ENCODE data around the gene TMC1.

DNA sequence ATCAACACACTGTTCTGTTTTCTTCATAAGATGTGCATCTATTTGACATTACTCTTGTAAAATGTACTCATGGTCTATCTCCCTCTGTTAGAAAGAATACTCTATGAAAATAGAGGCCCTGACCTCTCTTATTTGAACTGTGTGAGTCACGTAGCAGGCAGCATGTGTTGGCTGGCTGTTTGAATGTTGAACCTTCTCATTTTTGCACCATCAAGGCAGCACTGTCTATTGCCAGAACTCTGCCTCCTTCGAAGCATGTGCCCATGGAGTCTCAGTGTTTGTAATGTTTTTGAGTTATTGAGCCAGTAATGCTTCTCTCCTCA, 287.0 kb downstream of the TMC1 start:
- TF ChIP-seq, protein P1, sequence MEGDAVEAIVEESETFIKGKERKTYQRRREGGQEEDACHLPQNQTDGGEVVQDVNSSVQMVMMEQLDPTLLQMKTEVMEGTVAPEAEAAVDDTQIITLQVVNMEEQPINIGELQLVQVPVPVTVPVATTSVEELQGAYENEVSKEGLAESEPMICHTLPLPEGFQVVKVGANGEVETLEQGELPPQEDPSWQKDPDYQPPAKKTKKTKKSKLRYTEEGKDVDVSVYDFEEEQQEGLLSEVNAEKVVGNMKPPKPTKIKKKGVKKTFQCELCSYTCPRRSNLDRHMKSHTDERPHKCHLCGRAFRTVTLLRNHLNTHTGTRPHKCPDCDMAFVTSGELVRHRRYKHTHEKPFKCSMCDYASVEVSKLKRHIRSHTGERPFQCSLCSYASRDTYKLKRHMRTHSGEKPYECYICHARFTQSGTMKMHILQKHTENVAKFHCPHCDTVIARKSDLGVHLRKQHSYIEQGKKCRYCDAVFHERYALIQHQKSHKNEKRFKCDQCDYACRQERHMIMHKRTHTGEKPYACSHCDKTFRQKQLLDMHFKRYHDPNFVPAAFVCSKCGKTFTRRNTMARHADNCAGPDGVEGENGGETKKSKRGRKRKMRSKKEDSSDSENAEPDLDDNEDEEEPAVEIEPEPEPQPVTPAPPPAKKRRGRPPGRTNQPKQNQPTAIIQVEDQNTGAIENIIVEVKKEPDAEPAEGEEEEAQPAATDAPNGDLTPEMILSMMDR (IDR thresholded peaks at IDR 0.05 in 4 of 5, conservative IDR thresholded peaks at IDR 0.05 in 1 of 5) = no peak
- TF ChIP-seq POLR2A (IDR thresholded peaks at IDR 0.05) = no peak
